Omental fat pad (tissue), 4 donors: ENCODE data around the gene SPATA46. TPM values are rescaled to one million over a fixed set of nuclear protein-coding genes. Genes with fewer than 3 reads are reported as not detected.

Experiments
- ATAC-seq: fragments of 150-250 bp; one replicate; pipeline ENCODE4 v1.9.1; 2016; ENCODE audit warnings: mild to moderate bottlenecking, moderate library complexity; ENCODE audit not compliant: low FRiP score
- DNase-seq: peaks from one replicate; pipeline ENCODE4 v3.0.0-alpha.2; 2019; ENCODE audit warnings: low spot score
- total RNA-seq, 4 donors: library from RNA; depleted of rRNA; stranded (reverse); fragments of >200 nt; gene quantifications; one replicate each; pipeline ENCODE4 v1.1.0, GENCODE V29; 2016
- TF ChIP-seq, protein P1 (sequence below), 3 donors: fragments of 450-650 bp; IDR thresholded peaks; one replicate each; pipeline ENCODE4 v1.5.1; 2016 to 2017; ENCODE audit warnings: antibody characterized with exemption in 3 of 3, mild to moderate bottlenecking in 3 of 3, moderate library complexity in 2 of 3

The SPATA46 gene
- total RNA-seq, 4 donors from 2014 or later = not detected

DNA sequence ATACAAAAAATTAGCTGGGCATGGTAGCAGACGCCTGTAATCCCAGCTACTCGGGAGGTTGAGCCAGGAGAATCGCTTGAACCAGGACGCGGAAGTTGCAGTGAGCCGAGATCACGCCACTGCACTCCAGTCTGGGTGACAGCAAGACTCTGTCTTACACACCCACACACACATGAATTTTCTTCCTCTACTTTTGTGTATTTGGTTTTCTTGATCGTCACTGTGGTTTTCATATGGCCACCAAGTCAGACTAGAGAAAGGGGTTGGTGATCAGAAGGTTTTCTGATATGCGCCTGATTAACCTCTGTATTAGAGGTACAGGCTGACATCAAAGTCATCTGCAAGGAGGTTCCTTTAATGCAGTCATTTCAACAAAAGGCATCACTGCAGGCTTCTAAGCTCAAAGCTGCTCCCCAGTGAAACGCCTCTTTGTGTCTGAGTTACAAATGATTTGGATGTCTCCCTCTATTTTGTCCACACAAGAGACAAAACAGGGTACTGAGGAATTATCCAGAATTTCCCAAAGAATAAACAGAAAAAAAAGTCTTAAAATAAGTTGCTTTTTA lies 24.2 kb upstream of the SPATA46 start:
- ATAC-seq = no peak
- no peak for DNase-seq
- TF ChIP-seq, protein P1, sequence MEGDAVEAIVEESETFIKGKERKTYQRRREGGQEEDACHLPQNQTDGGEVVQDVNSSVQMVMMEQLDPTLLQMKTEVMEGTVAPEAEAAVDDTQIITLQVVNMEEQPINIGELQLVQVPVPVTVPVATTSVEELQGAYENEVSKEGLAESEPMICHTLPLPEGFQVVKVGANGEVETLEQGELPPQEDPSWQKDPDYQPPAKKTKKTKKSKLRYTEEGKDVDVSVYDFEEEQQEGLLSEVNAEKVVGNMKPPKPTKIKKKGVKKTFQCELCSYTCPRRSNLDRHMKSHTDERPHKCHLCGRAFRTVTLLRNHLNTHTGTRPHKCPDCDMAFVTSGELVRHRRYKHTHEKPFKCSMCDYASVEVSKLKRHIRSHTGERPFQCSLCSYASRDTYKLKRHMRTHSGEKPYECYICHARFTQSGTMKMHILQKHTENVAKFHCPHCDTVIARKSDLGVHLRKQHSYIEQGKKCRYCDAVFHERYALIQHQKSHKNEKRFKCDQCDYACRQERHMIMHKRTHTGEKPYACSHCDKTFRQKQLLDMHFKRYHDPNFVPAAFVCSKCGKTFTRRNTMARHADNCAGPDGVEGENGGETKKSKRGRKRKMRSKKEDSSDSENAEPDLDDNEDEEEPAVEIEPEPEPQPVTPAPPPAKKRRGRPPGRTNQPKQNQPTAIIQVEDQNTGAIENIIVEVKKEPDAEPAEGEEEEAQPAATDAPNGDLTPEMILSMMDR (IDR thresholded peaks at IDR 0.05) = no peak

DNA sequence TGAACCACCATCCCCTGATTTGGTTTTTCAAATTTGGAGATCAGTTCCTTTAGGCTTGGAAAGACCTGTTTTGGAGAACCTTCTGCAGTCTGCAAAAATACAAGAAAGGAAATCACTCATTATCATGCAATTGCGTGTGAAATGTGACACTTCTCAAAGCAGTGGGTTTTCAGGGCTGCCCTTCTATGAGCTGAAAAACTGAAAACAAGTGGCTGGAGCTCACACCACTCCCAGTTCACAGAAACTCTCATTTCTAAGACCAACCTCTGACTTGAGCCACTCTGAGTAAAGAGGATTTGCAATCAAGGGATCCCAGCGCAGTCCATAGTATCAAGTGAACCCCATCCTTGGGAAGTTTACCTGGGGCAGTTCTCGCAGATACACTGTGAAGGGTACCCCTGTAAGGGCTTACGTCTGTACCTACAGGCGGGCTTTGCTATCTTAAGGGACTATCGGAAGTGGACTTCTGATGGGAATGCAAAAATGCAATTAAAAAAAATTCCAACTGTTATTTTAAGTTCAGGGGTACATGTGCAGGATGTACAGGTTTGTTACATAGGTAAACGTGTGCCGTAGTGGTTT lies 22.4 kb upstream of the SPATA46 start:
- ATAC-seq (no peak), DNase-seq (no peak)
- TF ChIP-seq, protein P1 (IDR thresholded peaks at IDR 0.05) = no peak

DNA sequence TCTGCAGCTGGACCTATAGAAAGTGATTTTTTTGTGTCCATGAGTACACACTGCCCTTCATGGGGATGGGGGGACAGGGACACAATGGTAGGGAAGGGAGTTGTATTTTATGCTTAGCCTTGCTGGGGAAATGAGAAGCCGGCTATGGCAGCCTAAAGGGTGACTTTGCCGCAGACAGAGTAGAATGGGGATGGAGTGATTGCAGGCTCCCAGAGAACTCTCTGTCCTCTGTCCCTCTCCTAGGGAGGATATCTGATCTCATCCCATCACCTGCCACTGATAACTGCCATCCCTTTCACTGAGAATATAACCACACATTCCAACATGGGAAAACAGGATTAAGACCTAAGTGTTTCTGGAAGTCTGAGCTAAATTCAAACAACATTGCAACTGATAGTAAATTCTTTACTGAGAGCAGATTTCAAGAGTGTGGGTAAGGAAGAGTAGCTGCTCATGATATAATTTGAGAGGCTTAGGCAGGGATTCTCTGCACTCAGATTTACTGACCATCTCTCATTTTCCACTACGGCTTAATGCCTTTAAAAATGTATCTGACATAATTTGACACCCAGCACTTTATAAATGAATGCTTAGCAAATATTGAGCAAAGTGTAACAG lies 21.4 kb upstream of the SPATA46 start:
- TF ChIP-seq, protein P1 (IDR thresholded peaks at IDR 0.05) = no peak
- ATAC-seq = no peak
- DNase-seq = no peak

DNA sequence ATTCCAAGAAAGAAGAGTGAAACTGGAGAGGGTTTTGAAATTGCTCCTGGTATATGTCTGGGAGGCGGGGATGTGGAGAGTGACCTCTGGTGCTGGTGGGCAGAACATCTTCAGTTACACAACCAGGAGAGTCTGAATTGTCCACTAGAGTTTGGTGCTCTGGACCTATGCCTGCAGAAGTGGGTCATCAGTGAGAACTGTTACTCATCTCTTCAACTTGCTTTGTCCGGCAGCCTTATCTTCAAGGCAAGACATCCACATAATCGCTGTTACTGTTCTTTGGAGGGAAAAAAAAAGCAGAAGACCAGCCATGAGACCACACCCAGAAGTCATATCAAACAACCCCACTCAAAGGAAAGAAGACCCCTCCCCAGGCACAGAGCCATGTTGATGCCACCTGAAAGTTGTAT lies 20.4 kb upstream of the SPATA46 start:
- DNase-seq (no peak), ATAC-seq (peak; percentile 85)
- TF ChIP-seq, protein P1 (IDR thresholded peaks at IDR 0.05) = no peak

DNA sequence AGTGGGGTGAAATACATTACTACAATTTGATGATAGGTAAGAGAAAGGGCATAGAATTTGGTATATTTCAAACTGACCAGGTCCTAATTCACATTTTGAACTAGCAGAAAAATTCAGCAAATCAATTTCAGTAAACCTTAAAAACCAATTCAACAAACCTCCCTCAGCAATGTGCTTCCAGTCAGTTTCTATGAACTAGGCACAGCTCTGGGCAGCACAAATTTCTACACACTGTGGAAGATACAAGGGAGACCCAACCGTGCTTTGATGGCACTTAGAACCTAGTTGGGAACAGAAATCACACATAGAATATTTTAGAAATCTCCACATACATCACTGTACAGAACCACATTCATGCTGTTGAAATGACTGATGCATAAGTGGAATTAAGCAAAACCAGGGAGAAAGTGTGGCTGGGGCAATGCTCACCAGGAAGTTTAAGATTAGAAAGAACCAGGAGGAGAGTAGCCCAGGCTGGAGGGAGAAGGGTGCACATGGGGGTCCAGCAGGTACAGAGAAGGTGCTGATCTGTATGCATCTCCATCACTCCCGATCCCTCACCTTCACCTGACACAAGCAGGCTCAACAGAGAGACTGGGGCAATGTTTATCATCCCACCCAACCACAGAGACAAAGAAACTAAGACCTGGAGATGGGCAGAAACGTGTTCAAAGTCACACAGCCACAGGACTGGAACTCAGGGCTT lies 19.7 kb upstream of the SPATA46 start:
- DNase-seq (no peak), ATAC-seq (no peak)

DNA sequence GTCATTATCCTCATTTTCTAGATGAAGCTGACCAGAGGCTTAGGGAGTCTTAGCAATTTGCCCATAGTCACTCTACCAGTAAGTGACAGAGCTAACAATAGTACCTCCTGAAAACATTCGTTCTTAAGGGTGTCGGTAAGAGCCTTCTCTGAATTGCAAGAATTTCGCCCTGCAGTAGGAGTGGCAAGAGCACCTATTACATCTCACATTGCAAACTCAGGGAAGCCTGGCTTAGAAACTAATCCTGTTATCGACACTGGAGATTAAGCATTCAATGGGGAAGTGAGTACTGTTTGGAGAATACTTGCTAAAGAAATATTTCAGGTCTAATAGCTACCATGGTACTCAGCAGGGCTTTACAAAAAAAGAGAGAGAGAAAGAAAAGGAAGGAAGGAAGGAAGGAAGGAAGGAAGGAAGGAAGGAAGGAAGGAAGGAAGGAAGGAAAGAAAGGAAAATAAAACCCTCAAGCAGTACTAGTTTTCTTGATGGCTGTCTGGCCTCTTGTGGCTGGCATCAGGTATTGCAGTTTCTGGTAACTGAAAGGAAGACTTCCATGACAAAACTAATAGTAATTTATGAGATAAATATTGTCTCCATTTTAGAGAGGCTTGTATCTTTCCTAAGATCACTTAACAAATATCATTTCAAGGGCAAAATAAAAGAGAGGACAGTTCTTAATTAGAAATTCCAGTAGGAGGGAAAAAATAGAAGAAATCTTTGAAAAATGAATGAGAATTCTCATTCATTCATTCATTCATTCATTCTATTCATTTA lies 15.3 kb upstream of the SPATA46 start:
- no peak for ATAC-seq
- DNase-seq = no peak
- TF ChIP-seq, protein P1 (IDR thresholded peaks at IDR 0.05) = peak in 2 of 3 donors; percentile 65 to 80

More for the DNA sequence above, 19.7 kb upstream of the SPATA46 start:
- TF ChIP-seq, protein P1 (IDR thresholded peaks at IDR 0.05) = no peak
